Stimulated activated CD4-positive, alpha-beta T cell treated with anti-CD3 and anti-CD28 coated beads, Interleukin-15, amount 100 ng/mL, for 24 hours (primary cell): ENCODE data around the gene MTA1.
A peak's percentile ranks its signal among the peaks of the same experiment; 100 is the strongest.

Source experiments
- DNase-seq: peaks from one replicate; pipeline ENCODE4 v3.0.0-alpha.2; 2020

Gene MTA1

GRCh38 chr14:105411017-105411941 is 8.3 kb upstream of the MTA1 start:
- peak; percentile 46 for DNase-seq

GRCh38 chr14:105411985-105412770 is 7.4 kb upstream of the MTA1 start:
- DNase-seq: no peak

GRCh38 chr14:105412771-105413543 is 6.7 kb upstream of the MTA1 start:
- no peak for DNase-seq

GRCh38 chr14:105413544-105413886 is 6.1 kb upstream of the MTA1 start:
- no peak for DNase-seq

GRCh38 chr14:105414456-105415371 is 4.9 kb upstream of the MTA1 start:
- peak; percentile 79 for DNase-seq

- DNase-seq: no peak
Observed at GRCh38 chr14:105415481-105416428, 3.9 kb upstream of the MTA1 start.

GRCh38 chr14:105416671-105417070 is 3.0 kb upstream of the MTA1 start:
- no peak for DNase-seq

GRCh38 chr14:105417690-105418121 is 1.9 kb upstream of the MTA1 start:
- DNase-seq: no peak

GRCh38 chr14:105418269-105419194 is 1.1 kb upstream of the MTA1 start:
- DNase-seq: no peak

GRCh38 chr14:105420101-105420973 is 710 bp downstream of the MTA1 start:
- no peak for DNase-seq

- no peak for DNase-seq
Observed at GRCh38 chr14:105420974-105421674, 1.5 kb downstream of the MTA1 start.

- DNase-seq: no peak
Observed at GRCh38 chr14:105421723-105422615, 2.3 kb downstream of the MTA1 start.

- no peak for DNase-seq
Observed at GRCh38 chr14:105422695-105423487, 3.3 kb downstream of the MTA1 start.

GRCh38 chr14:105423488-105424195 is 4.0 kb downstream of the MTA1 start:
- no peak for DNase-seq

- no peak for DNase-seq
Observed at GRCh38 chr14:105424861-105425260, 5.2 kb downstream of the MTA1 start.
